H1 (cell line): Measurements from ENCODE around the gene EDN1. TPM values are rescaled to one million over a fixed set of nuclear protein-coding genes. Genes with fewer than 3 reads are reported as not detected.

Source experiments
- CTCF ChIA-PET: fragments of 300-600 bp; sonication (Branson Sonifier 250); formaldehyde crosslinking; loops from one replicate; lab custom pipeline; 2021; ENCODE audit not compliant: partially characterized antibody; lab: Charles Lee
- POLR2A ChIA-PET: fragments of 300-600 bp; sonication (Branson Sonifier 250); formaldehyde crosslinking; loops from one replicate; lab custom pipeline; 2021; ENCODE audit warnings: inconsistent platforms; ENCODE audit not compliant: partially characterized antibody; lab: Charles Lee
- DNase-seq, 2 experiments: peaks; one replicate each; pipeline versions ENCODE4 v3.0.0 to v3.0.0-alpha.2; 2010 to 2022; ENCODE audit warnings: low spot score in 2 of 2, low read depth in 1 of 2, mixed read lengths in 1 of 2
- FAIRE-seq: peaks from 2 replicates; lab custom pipeline; 2011; peaks lifted over from hg19 to GRCh38; lab: Jason Lieb, UNC
- H2AFZ ChIP-seq: 2 replicates; pipeline ENCODE4 v1.8.1; 2012; ENCODE audit warnings: low read length, inconsistent platforms
- H2AK5ac ChIP-seq: 2 replicates; pipeline ENCODE4 v1.6.1; 2013; ENCODE audit warnings: low read depth, low read length
- H2BK120ac ChIP-seq: replicated peaks from 2 replicates; pipeline ENCODE3; 2013; ENCODE audit warnings: low read depth, low read length, inconsistent platforms
- H2BK12ac ChIP-seq: 2 replicates; pipeline ENCODE4 v1.6.1; 2013; ENCODE audit warnings: low read depth, low read length
- H2BK15ac ChIP-seq: 2 replicates; pipeline ENCODE4 v1.6.1; 2013; ENCODE audit warnings: low read length
- H2BK20ac ChIP-seq: 2 replicates; pipeline ENCODE4 v1.6.1; 2013; ENCODE audit warnings: low read length
- H2BK5ac ChIP-seq: 2 replicates; pipeline ENCODE4 v1.6.1; 2013; ENCODE audit warnings: low read depth, low read length
- H3K14ac ChIP-seq: 2 replicates; pipeline ENCODE4 v1.6.1; 2013; ENCODE audit warnings: inconsistent platforms; ENCODE audit not compliant: insufficient read length
- H3K18ac ChIP-seq: 2 replicates; pipeline ENCODE4 v1.6.1; 2013; ENCODE audit warnings: low read length; ENCODE audit errors: extremely low read depth
- H3K23ac ChIP-seq: 2 replicates; pipeline ENCODE4 v1.6.1; 2013; ENCODE audit warnings: inconsistent platforms; ENCODE audit not compliant: insufficient read length
- H3K23me2 ChIP-seq: 2 replicates; pipeline ENCODE4 v1.6.1; 2013; ENCODE audit warnings: low read depth, low read length
- H3K27ac ChIP-seq: 2 replicates; pipeline ENCODE4 v1.6.1; 2011; ENCODE audit warnings: low read depth, low read length, inconsistent platforms
- H3K27me3 ChIP-seq, 4 experiments: replicated peaks in 1 of 4; 1 replicate in 1 of 4; 2 replicates in 3 of 4; pipeline versions ENCODE4 v1.6.1 to v1.8.1; 2011 to 2013; ENCODE audit warnings: low read length in 3 of 4, mild to moderate bottlenecking in 3 of 4, inconsistent platforms in 2 of 4, mixed read lengths in 2 of 4, moderate library complexity in 1 of 4; ENCODE audit not compliant: control insufficient read depth in 3 of 4, insufficient read depth in 3 of 4; ENCODE audit errors: extremely low read depth in 1 of 4
- H3K36me3 ChIP-seq, 4 experiments: 2 replicates each; pipeline versions ENCODE4 v1.6.1 to v1.8.1; 2011 to 2013; ENCODE audit warnings: mild to moderate bottlenecking in 4 of 4, low read length in 3 of 4, moderate library complexity in 2 of 4, control low read depth in 1 of 4, inconsistent platforms in 1 of 4; ENCODE audit not compliant: insufficient read depth in 4 of 4, control insufficient read depth in 2 of 4
- H3K4ac ChIP-seq: replicated peaks from 2 replicates; pipeline ENCODE3; 2013; ENCODE audit warnings: low read length, low read depth, mixed read lengths, inconsistent platforms; ENCODE audit not compliant: insufficient read length
- H3K4me1 ChIP-seq, 4 experiments: replicated peaks in 1 of 4; 1 replicate in 1 of 4; 2 replicates in 3 of 4; pipeline versions ENCODE4 v1.6.1 to v1.8.1; 2011 to 2013; ENCODE audit warnings: low read length in 3 of 4, inconsistent platforms in 2 of 4, mixed read lengths in 1 of 4; ENCODE audit not compliant: insufficient read depth in 4 of 4, control insufficient read depth in 3 of 4
- H3K4me2 ChIP-seq, 2 experiments: 2 replicates each; pipeline versions ENCODE4 v1.6.1 to v1.8.1; 2011 to 2013; ENCODE audit warnings: low read depth in 2 of 2, low read length in 2 of 2, control low read depth in 1 of 2, inconsistent platforms in 1 of 2, mild to moderate bottlenecking in 1 of 2; ENCODE audit not compliant: insufficient read depth in 1 of 2
- H3K4me3 ChIP-seq, 4 experiments: fragments of 200-600, 300-600 bp in 1 of 4; sonication (generic), shearing (Covaris generic), sonication (Bioruptor Twin) in 1 of 4; 2 replicates each; pipeline versions ENCODE4 v1.5.1 to v1.8.1; 2011 to 2016; ENCODE audit warnings: low read length in 4 of 4, low read depth in 3 of 4, control low read depth in 2 of 4, inconsistent platforms in 2 of 4, mild to moderate bottlenecking in 2 of 4, mixed read lengths in 1 of 4, moderate library complexity in 1 of 4; ENCODE audit not compliant: insufficient read depth in 2 of 4; ENCODE audit errors: extremely low read depth in 1 of 4
- H3K56ac ChIP-seq: replicated peaks from 2 replicates; pipeline ENCODE3; 2013; ENCODE audit warnings: low read depth, mild to moderate bottlenecking, mixed read lengths, low read length, inconsistent platforms; ENCODE audit not compliant: insufficient read length
- H3K79me1 ChIP-seq: 2 replicates; pipeline ENCODE4 v1.6.1; 2013; ENCODE audit warnings: low read depth, low read length, control low read depth
- H3K79me2 ChIP-seq, 2 experiments: 2 replicates each; pipeline versions ENCODE4 v1.6.1 to v1.8.1; 2012 to 2013; ENCODE audit warnings: low read length in 2 of 2, mild to moderate bottlenecking in 2 of 2, inconsistent platforms in 1 of 2; ENCODE audit not compliant: insufficient read depth in 2 of 2, control insufficient read depth in 1 of 2
- H3K9ac ChIP-seq, 4 experiments: replicated peaks in 1 of 4; 1 replicate in 1 of 4; 2 replicates in 3 of 4; pipeline versions ENCODE4 v1.6.1 to v1.8.1; 2011 to 2013; ENCODE audit warnings: low read depth in 3 of 4, low read length in 3 of 4, control low read depth in 2 of 4, mild to moderate bottlenecking in 2 of 4, moderate library complexity in 2 of 4, inconsistent platforms in 1 of 4; ENCODE audit errors: extremely low read depth in 1 of 4
- H3K9me3 ChIP-seq, 2 experiments: 2 replicates each; pipeline versions ENCODE4 v1.6.1 to v1.8.1; 2012 to 2013; ENCODE audit warnings: mild to moderate bottlenecking in 2 of 2, moderate library complexity in 2 of 2, control low read depth in 1 of 2, inconsistent platforms in 1 of 2, low read depth in 1 of 2, low read length in 1 of 2, mixed read lengths in 1 of 2; ENCODE audit not compliant: insufficient read depth in 2 of 2
- H4K20me1 ChIP-seq, 2 experiments: replicated peaks in 1 of 2; 2 replicates each; pipeline versions ENCODE3 to v1.8.1; 2011 to 2013; ENCODE audit warnings: inconsistent platforms in 2 of 2, low read length in 2 of 2, mild to moderate bottlenecking in 1 of 2; ENCODE audit not compliant: insufficient read depth in 2 of 2, control insufficient read depth in 1 of 2
- H4K5ac ChIP-seq: 2 replicates; pipeline ENCODE4 v1.6.1; 2013; ENCODE audit warnings: low read length, low read depth, mixed read lengths, inconsistent platforms; ENCODE audit not compliant: insufficient read length
- H4K8ac ChIP-seq: 2 replicates; pipeline ENCODE4 v1.8.0; 2013; ENCODE audit warnings: mild to moderate bottlenecking, moderate library complexity, low read length, inconsistent platforms; ENCODE audit not compliant: insufficient read depth; ENCODE audit errors: extremely low read depth
- H4K91ac ChIP-seq: replicated peaks from 2 replicates; pipeline ENCODE3; 2013; ENCODE audit warnings: low read length, mixed read lengths, inconsistent platforms; ENCODE audit not compliant: insufficient read length
- ASH2L ChIP-seq: fragments of 200-600, 300-600 bp; sonication (generic); IDR thresholded peaks from one replicate; pipeline ENCODE4 v1.7.1; 2017; ENCODE audit warnings: low read length
- ATF2 ChIP-seq: IDR thresholded peaks from 2 replicates; pipeline ENCODE4 v1.6.1; 2012; ENCODE audit warnings: low read length, inconsistent platforms
- ATF3 ChIP-seq: IDR thresholded peaks from 2 replicates; pipeline ENCODE4 v1.6.1; 2011; ENCODE audit warnings: low read depth, mild to moderate bottlenecking, low read length; ENCODE audit not compliant: insufficient read depth
- CBX8 ChIP-seq: fragments of 300-800, 300-1000 bp; sonication (generic); IDR thresholded peaks from 2 replicates; pipeline ENCODE4 v1.7.1; 2016; ENCODE audit warnings: low read depth, low read length, borderline replicate concordance
- CEBPB ChIP-seq: IDR thresholded peaks from 2 replicates; pipeline ENCODE4 v1.6.1; 2012; ENCODE audit warnings: low read depth, low read length
- CHD1 ChIP-seq: IDR thresholded peaks from 2 replicates; pipeline ENCODE4 v1.6.1; 2012; ENCODE audit warnings: low read depth, low read length, improper control_type of control experiment
- CTBP2 ChIP-seq: IDR thresholded peaks from 2 replicates; pipeline ENCODE4 v1.7.0; 2011; ENCODE audit warnings: borderline replicate concordance, mild to moderate bottlenecking, moderate library complexity, mixed read lengths, low read length; ENCODE audit not compliant: insufficient read depth, insufficient read length
- JUN ChIP-seq: IDR thresholded peaks from 2 replicates; pipeline ENCODE4 v1.6.1; 2011; ENCODE audit warnings: low read depth, mild to moderate bottlenecking, improper control_type of control experiment, low read length
- MAFK ChIP-seq: IDR thresholded peaks from 2 replicates; pipeline ENCODE4 v1.6.1; 2012; ENCODE audit warnings: low read depth, mild to moderate bottlenecking, improper control_type of control experiment, low read length
- NRF1 ChIP-seq: IDR thresholded peaks from 2 replicates; pipeline ENCODE4 v1.6.1; 2011; ENCODE audit warnings: mild to moderate bottlenecking, low read depth, low read length, improper control_type of control experiment
- POLR2AphosphoS5 ChIP-seq: IDR thresholded peaks from 2 replicates; pipeline ENCODE4 v1.6.1; 2011; ENCODE audit warnings: low read depth, low read length
- POU5F1 ChIP-seq: IDR thresholded peaks from 2 replicates; pipeline ENCODE4 v1.6.1; 2011; ENCODE audit warnings: low read depth, mild to moderate bottlenecking, low read length, moderate library complexity
- RFX5 ChIP-seq: IDR thresholded peaks from 2 replicates; pipeline ENCODE4 v1.6.1; 2011; ENCODE audit warnings: low read depth, low read length, improper control_type of control experiment, borderline replicate concordance
- WGBS, 2 experiments: shearing (Covaris generic) in 1 of 2; methylation state at CpG; one replicate each; pipeline versions ENCODE4 v1.1.6 to v1.1.7; 2013 to 2015; ENCODE audit warnings: low lambda C conversion rate in 2 of 2, mixed read lengths in 2 of 2, inconsistent platforms in 1 of 2, low coverage in 1 of 2, missing lambda C conversion rate in 1 of 2; ENCODE audit not compliant: insufficient replicate concordance in 2 of 2, insufficient coverage in 1 of 2, insufficient read length in 1 of 2; ENCODE audit errors: extremely low coverage in 1 of 2, missing lambda C conversion rate in 1 of 2; 5-methylcytosine and 5-hydroxymethylcytosine counted together
- polyA plus RNA-seq, 7 experiments: library from polyadenylated mRNA; depleted of rRNA in 3 of 7; stranded (reverse) in 5 of 7; unstranded in 2 of 7; fragments of >200 nt in 5 of 7; fragments of 200-250 nt in 2 of 7; gene quantifications; 1 replicate in 5 of 7; 2 replicates in 1 of 7; 4 replicates in 1 of 7; pipeline versions ENCODE4 v1.2.1 to v1.2.3, GENCODE V29; 2011 to 2013; ENCODE audit warnings: missing spikeins in 2 of 7, mixed read lengths in 2 of 7
- total RNA-seq: library from RNA; stranded (reverse); fragmentation: NEBNext Ultra II Directional; extraction: Animal tissue kit (Norgen Biotek cat#: 25700); gene quantifications from 2 replicates; pipeline ENCODE4 v1.2.1, GENCODE V29; 2021

The EDN1 gene
- total and polyA plus RNA-seq, 2 of the 8 experiments (the other 6 are each of a cell fraction or from before 2014, with no cell fraction given): 0.23 to 1.1 TPM

GRCh38 chr6:12276930-12277315, 13.2 kb upstream of the EDN1 start:
- no peaks in the 10 kb centered on the region; a peak in 1 of 4 replicates for H3K9me3 ChIP-seq
- H2BK120ac ChIP-seq: no peak overlapping the region
- WGBS, 2 experiments: 95% methylated on average over 1 of the region's 1 CpG; no CpG with 5 or more reads in 1 of the 2 experiments
- H4K5ac ChIP-seq: no peak overlapping the region
- H3K23me2 ChIP-seq: no peaks in the 10 kb centered on the region
- no peak overlapping the region for H2AFZ ChIP-seq
- H3K36me3 ChIP-seq: no peaks in the 10 kb centered on the region
- H3K4ac ChIP-seq: no peak overlapping the region
- H3K14ac ChIP-seq: no peak overlapping the region
- H4K20me1 ChIP-seq: no peaks in the 10 kb centered on the region
- no peak overlapping the region for H3K4me3 ChIP-seq
- H4K91ac ChIP-seq: no peak overlapping the region
- no peaks in the 10 kb centered on the region for H3K27me3 ChIP-seq
- H2BK5ac ChIP-seq: no peak overlapping the region
- H2BK15ac ChIP-seq: no peak overlapping the region
- H3K56ac ChIP-seq: no peak overlapping the region
- FAIRE-seq (no peak), DNase-seq (no peak)
- H3K4me2 ChIP-seq: no peak overlapping the region
- H3K18ac ChIP-seq: no peak overlapping the region
- ChIA-PET CTCF (interaction anchor here (0.6 to 5.2 kb wide), 6 partner anchors 11 to 692 kb away, joined by 4 to 24 read pairs (median 4); partner anchors contain the start of gene EDN1), POLR2A (no interaction called here)
- no peaks in the 10 kb centered on the region for H3K4me1 ChIP-seq
- H2AK5ac ChIP-seq: no peak overlapping the region
- H2BK12ac ChIP-seq: no peak overlapping the region
- no peaks in the 10 kb centered on the region for H3K79me1 ChIP-seq
- H3K27ac ChIP-seq: no peak overlapping the region
- no peak overlapping the region for H3K23ac ChIP-seq
- no peak overlapping the region for H3K9ac ChIP-seq
- H4K8ac ChIP-seq: no peak overlapping the region
- H2BK20ac ChIP-seq: no peak overlapping the region
- no peaks in the 10 kb centered on the region for H3K79me2 ChIP-seq
- TF ChIP-seq ATF2: no peak
- TF ChIP-seq MAFK: no peak
- TF ChIP-seq NRF1: no peak
- no peak for TF ChIP-seq CBX8
- no peak for TF ChIP-seq RFX5
- no peak for TF ChIP-seq CTBP2
- no peak for TF ChIP-seq POLR2AphosphoS5
- no peak for TF ChIP-seq ATF3
- TF ChIP-seq ASH2L: no peak
- no peak for TF ChIP-seq JUN
- no peak for TF ChIP-seq CHD1
- no peak for TF ChIP-seq POU5F1
- TF ChIP-seq CEBPB: no peak
